Prostate gland (tissue), 2 donors: Measurements from ENCODE around the gene TMEM178A.

Source experiments
- CTCF ChIP-seq, 4 experiments: fragments of 200-600 bp in 2 of 4; fragments of 450-650 bp in 2 of 4; sonication (generic) in 2 of 4; IDR thresholded peaks; 1 replicate in 3 of 4; 2 replicates in 1 of 4; pipeline ENCODE4 v1.5.1; 2016 to 2019; ENCODE audit warnings: antibody characterized with exemption in 4 of 4, mild to moderate bottlenecking in 2 of 4, moderate library complexity in 2 of 4
- POLR2A ChIP-seq: fragments of 450-650 bp; IDR thresholded peaks from one replicate; pipeline ENCODE4 v1.6.1; 2016; ENCODE audit warnings: antibody characterized with exemption, mild to moderate bottlenecking
- POLR2AphosphoS5 ChIP-seq: sonication (generic); formaldehyde crosslinking; IDR thresholded peaks from one replicate; pipeline ENCODE4 v1.6.1; 2017; ENCODE audit warnings: antibody characterized with exemption

DNA sequence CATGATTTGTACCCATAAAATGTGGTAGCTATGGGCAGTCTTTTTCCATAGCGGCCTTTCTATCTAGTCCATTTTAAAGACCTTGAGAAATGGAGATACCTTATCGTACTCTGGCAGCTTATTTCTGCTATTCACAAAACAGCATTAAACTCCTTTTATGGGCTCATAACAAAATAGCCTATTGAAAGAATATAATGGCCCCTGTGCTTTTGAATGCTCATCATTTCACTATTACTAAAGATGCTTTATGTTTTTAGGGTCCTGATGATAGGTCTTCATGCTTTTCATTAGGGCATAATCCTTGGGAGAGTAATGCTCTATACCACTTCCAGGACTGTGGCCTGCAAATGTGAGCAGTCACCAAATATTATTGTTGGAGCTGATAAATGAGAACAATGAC lies 7.3 kb upstream of the TMEM178A start:
- peak; percentile 38 for TF ChIP-seq POLR2AphosphoS5
- TF ChIP-seq CTCF (IDR thresholded peaks at IDR 0.05): no peak
- TF ChIP-seq POLR2A: no peak
